ENCODE measurements around the gene PIGC.

Gene PIGC

GRCh38 chr1:172443666-172444453, at the start of gene PIGC:
Gene PIGC, minus strand, starts transcription at chr1:172444069. Its CDS starts 1,447 bp downstream, at chr1:172442622.
- DNase-seq (ENCODE audit: low read depth) = peak; percentile 49

GRCh38 chr1:172492421-172492820, 48.6 kb upstream of the PIGC start:
- no peak for DNase-seq (ENCODE audit: low read depth)

- DNase-seq (ENCODE audit: low read depth) = no peak
These were observed 46.0 kb upstream of the PIGC start for GRCh38 chr1:172489847-172490246.

- no peak for DNase-seq (ENCODE audit: low read depth)
These were observed 44.5 kb upstream of the PIGC start for GRCh38 chr1:172488393-172488792.

- no peak for DNase-seq (ENCODE audit: low read depth)
These were observed 43.7 kb upstream of the PIGC start for GRCh38 chr1:172487550-172487949.

GRCh38 chr1:172486805-172487454, 43.1 kb upstream of the PIGC start:
- DNase-seq (ENCODE audit: low read depth) = no peak

GRCh38 chr1:172485626-172486025, 41.8 kb upstream of the PIGC start:
- no peak for DNase-seq (ENCODE audit: low read depth)

GRCh38 chr1:172484252-172484651, 40.4 kb upstream of the PIGC start:
- no peak for DNase-seq (ENCODE audit: low read depth)

- no peak for DNase-seq (ENCODE audit: low read depth)
These were observed 39.6 kb upstream of the PIGC start for GRCh38 chr1:172483448-172483847.

- DNase-seq (ENCODE audit: low read depth) = no peak
These were observed 38.2 kb upstream of the PIGC start for GRCh38 chr1:172482044-172482443.

- DNase-seq (ENCODE audit: low read depth) = no peak
These were observed 36.6 kb upstream of the PIGC start for GRCh38 chr1:172480431-172480830.

GRCh38 chr1:172478485-172478884, 34.6 kb upstream of the PIGC start:
- DNase-seq (ENCODE audit: low read depth) = no peak

GRCh38 chr1:172477741-172478140, 33.9 kb upstream of the PIGC start:
- DNase-seq (ENCODE audit: low read depth) = no peak

- no peak for DNase-seq (ENCODE audit: low read depth)
These were observed 33.3 kb upstream of the PIGC start for GRCh38 chr1:172477216-172477615.

GRCh38 chr1:172476218-172476811, 32.4 kb upstream of the PIGC start:
- no peak for DNase-seq (ENCODE audit: low read depth)

GRCh38 chr1:172473842-172474241, 30.0 kb upstream of the PIGC start:
- DNase-seq (ENCODE audit: low read depth) = no peak

- no peak for DNase-seq (ENCODE audit: low read depth)
These were observed 29.4 kb upstream of the PIGC start for GRCh38 chr1:172473302-172473701.

GRCh38 chr1:172472495-172472894, 28.6 kb upstream of the PIGC start:
- no peak for DNase-seq (ENCODE audit: low read depth)

- no peak for DNase-seq (ENCODE audit: low read depth)
These were observed 27.8 kb upstream of the PIGC start for GRCh38 chr1:172471666-172472065.

- no peak for DNase-seq (ENCODE audit: low read depth)
These were observed 26.3 kb upstream of the PIGC start for GRCh38 chr1:172470149-172470548.

- no peak for DNase-seq (ENCODE audit: low read depth)
These were observed 25.8 kb upstream of the PIGC start for GRCh38 chr1:172469717-172470116.

GRCh38 chr1:172468296-172468695, 24.4 kb upstream of the PIGC start:
- no peak for DNase-seq (ENCODE audit: low read depth)

- no peak for DNase-seq (ENCODE audit: low read depth)
These were observed 23.6 kb upstream of the PIGC start for GRCh38 chr1:172467446-172467845.

Data from non-pigmented ciliary epithelial cell (primary cell).